ENCODE data around the gene SYCE3.

Gene SYCE3

DNA sequence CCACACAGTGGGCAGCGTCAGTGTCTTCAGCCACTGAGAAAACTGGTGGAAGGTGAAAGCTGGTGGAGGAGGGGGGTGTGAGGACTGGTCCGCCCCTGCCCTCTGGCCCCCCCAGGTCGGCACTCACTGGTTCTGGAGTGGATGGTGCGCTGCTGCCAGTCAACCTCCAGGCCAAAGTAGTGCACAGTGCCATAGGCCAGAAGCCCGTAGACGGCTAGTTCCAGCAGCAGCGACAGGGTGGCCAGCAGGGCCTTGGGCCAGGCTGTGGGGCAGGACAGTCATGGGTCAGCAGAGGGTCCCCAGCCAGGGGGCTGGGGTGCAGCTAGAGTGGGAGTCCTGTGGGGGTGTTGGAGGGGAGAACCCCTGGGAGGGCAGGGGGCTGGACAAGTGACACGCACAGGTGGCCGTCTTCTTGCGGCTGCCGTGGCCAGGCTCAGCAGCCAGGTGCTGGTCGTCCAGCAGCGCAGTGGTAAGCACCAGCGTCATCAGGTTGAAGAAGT is 57.4 kb downstream of the SYCE3 start:
- Histone ChIP-seq H3K4me2 (ENCODE audit: low read depth, low read length, poor library complexity, severe bottlenecking) (no peak overlapping the region), H3K9me3 (ENCODE audit: insufficient read depth, low read depth, low read length) (no peaks in the 10 kb centered on the region)
- no peak for TF ChIP-seq EZH2phosphoT487 (IDR thresholded peaks at IDR 0.05; ENCODE audit: borderline replicate concordance)
- TF ChIP-seq, protein P1, sequence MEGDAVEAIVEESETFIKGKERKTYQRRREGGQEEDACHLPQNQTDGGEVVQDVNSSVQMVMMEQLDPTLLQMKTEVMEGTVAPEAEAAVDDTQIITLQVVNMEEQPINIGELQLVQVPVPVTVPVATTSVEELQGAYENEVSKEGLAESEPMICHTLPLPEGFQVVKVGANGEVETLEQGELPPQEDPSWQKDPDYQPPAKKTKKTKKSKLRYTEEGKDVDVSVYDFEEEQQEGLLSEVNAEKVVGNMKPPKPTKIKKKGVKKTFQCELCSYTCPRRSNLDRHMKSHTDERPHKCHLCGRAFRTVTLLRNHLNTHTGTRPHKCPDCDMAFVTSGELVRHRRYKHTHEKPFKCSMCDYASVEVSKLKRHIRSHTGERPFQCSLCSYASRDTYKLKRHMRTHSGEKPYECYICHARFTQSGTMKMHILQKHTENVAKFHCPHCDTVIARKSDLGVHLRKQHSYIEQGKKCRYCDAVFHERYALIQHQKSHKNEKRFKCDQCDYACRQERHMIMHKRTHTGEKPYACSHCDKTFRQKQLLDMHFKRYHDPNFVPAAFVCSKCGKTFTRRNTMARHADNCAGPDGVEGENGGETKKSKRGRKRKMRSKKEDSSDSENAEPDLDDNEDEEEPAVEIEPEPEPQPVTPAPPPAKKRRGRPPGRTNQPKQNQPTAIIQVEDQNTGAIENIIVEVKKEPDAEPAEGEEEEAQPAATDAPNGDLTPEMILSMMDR (conservative IDR thresholded peaks at IDR 0.05; ENCODE audit: low read length), result no peak

DNA sequence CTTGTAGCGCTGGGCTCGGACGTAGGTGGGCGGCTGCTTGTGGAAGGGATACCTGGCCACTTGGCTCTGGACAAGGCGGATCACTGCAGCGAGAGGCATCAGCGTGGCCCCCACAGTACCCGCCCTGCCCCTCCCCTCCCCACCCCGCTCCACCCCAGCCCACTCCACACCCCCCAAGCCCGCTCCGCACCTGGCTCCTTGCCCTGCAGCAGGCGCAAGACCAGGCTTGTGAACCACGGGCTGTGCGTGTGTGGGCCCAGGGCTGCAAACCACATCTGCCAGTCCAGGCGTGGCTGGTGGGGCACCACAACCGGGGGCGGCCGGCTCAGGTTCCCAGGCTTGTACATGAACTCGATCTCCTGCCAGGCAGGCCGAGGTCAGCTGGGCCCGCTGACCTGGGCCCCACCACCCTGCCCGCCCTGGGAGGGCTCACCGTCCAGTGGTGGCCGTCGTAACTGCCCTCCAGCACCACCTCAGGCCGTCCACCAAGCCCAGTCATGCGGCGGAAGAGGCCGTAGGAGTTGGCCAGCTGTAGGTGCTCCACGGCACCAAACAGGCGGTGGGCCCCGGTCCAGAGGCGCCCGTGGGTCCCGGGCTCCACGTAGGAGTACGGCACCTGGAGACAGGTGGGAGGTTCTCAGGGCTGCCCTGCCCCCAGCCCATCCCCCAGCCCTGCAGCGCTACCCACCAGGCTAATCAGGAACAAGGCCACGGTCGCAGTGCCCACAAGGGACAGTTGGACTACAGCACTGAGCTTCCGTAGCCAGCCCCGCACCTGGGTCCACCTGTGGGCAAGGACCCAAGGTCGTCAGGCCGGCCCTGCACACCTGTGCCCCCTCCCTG is 58.1 kb downstream of the SYCE3 start:
- no peaks in the 10 kb centered on the region for H3K27me3 ChIP-seq (ENCODE audit: insufficient read depth, low read length, poor library complexity, severe bottlenecking)
- H3F3A ChIP-seq (ENCODE audit: low read depth), result no peaks in the 10 kb centered on the region
- no peak overlapping the region for H3K4me3 ChIP-seq (ENCODE audit: low read length, poor library complexity, severe bottlenecking)
- H3K36me3 ChIP-seq (ENCODE audit: insufficient read depth, low read length), result no peaks in the 10 kb centered on the region
- H3K9me3 ChIP-seq (ENCODE audit: insufficient read depth, low read depth, low read length), result no peaks in the 10 kb centered on the region
- H3K9me2 ChIP-seq (replicated peaks; ENCODE audit: low read depth, low read length), result no peaks in the 10 kb centered on the region
- peaks cover 11% of the 10 kb centered on the region for H3K4me1 ChIP-seq (ENCODE audit: insufficient read depth, low read length, poor library complexity, severe bottlenecking)
- no peak overlapping the region for H3K9ac ChIP-seq (ENCODE audit: low read depth, low read length, poor library complexity, severe bottlenecking)
- H2AFZ ChIP-seq (ENCODE audit: low read length), result no peak overlapping the region
- no peak overlapping the region for H3K4me2 ChIP-seq (ENCODE audit: low read depth, low read length, poor library complexity, severe bottlenecking)
- TF ChIP-seq EZH2phosphoT487 (IDR thresholded peaks at IDR 0.05; ENCODE audit: borderline replicate concordance), result no peak
- TF ChIP-seq, protein P1 (conservative IDR thresholded peaks at IDR 0.05; ENCODE audit: low read length), result no peak
- H4K20me1 ChIP-seq (ENCODE audit: insufficient read depth, low read length, poor library complexity, severe bottlenecking), result peaks cover 8% of the 10 kb centered on the region
- peaks cover 38% of the 10 kb centered on the region for H3K79me2 ChIP-seq (ENCODE audit: insufficient read depth, low read length)

More for the DNA sequence above, 57.4 kb downstream of the SYCE3 start:
- peaks cover 10% of the 10 kb centered on the region for H4K20me1 ChIP-seq (ENCODE audit: insufficient read depth, low read length, poor library complexity, severe bottlenecking)
- H3K36me3 ChIP-seq (ENCODE audit: insufficient read depth, low read length), result no peaks in the 10 kb centered on the region
- no peak overlapping the region for H3K4me3 ChIP-seq (ENCODE audit: low read length, poor library complexity, severe bottlenecking)
- peaks cover 46% of the 10 kb centered on the region for H3K79me2 ChIP-seq (ENCODE audit: insufficient read depth, low read length)
- peaks cover 12% of the 10 kb centered on the region for H3K4me1 ChIP-seq (ENCODE audit: insufficient read depth, low read length, poor library complexity, severe bottlenecking)
- no peak overlapping the region for H3K9ac ChIP-seq (ENCODE audit: low read depth, low read length, poor library complexity, severe bottlenecking)
- no peaks in the 10 kb centered on the region for H3K27me3 ChIP-seq (ENCODE audit: insufficient read depth, low read length, poor library complexity, severe bottlenecking)
- H3F3A ChIP-seq (ENCODE audit: low read depth), result no peaks in the 10 kb centered on the region
- no peak overlapping the region for H2AFZ ChIP-seq (ENCODE audit: low read length)
- no peaks in the 10 kb centered on the region for H3K9me2 ChIP-seq (replicated peaks; ENCODE audit: low read depth, low read length)

DNA sequence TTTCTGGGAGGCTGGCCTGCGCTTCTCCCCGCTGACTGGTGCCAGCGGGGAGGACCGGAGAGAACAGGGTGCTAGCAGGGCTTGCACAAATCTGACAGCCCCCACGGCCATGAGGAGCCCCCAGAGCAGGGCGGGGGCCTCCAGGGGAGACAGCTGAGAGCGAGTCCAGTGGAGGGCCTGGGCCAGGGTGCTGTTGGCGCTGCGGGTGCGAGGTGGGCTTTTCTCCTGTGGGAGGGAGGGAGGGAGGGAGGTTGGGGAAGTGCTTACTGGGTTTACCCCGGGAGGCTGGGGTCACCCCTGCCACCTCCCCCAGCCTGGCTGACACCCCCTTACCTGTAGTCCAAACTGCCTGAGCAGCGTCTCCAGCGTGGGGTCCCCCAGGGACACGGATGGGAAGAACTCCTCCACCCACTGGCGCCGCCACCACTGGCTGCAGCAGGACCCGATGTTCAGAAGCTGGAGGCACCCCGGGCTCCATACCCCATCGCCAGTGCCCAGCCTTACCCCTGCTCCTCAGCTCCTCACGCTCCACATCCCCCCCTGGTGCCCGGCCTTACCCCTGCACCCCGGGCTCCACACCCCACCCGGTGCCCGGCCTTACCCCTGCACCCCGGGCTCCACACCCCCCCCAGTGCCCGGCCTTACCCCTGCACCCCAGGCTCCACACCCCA is 59.1 kb downstream of the SYCE3 start:
- H3F3A ChIP-seq (ENCODE audit: low read depth), result no peaks in the 10 kb centered on the region
- H3K79me2 ChIP-seq (ENCODE audit: insufficient read depth, low read length), result peaks cover 29% of the 10 kb centered on the region

More for the DNA sequence above, 59.1 kb downstream of the SYCE3 start:
- Histone ChIP-seq H3K4me1 (ENCODE audit: insufficient read depth, low read length, poor library complexity, severe bottlenecking) (peaks cover 1% of the 10 kb centered on the region), H3K9me3 (ENCODE audit: insufficient read depth, low read depth, low read length) (no peaks in the 10 kb centered on the region), H3K9me2 (replicated peaks; ENCODE audit: low read depth, low read length) (no peaks in the 10 kb centered on the region), H3K4me3 (ENCODE audit: low read length, poor library complexity, severe bottlenecking) (no peak overlapping the region), H2AFZ (ENCODE audit: low read length) (no peak overlapping the region), H4K20me1 (ENCODE audit: insufficient read depth, low read length, poor library complexity, severe bottlenecking) (no peaks in the 10 kb centered on the region), H3K27me3 (ENCODE audit: insufficient read depth, low read length, poor library complexity, severe bottlenecking) (no peaks in the 10 kb centered on the region), H3K4me2 (ENCODE audit: low read depth, low read length, poor library complexity, severe bottlenecking) (no peak overlapping the region), H3K36me3 (ENCODE audit: insufficient read depth, low read length) (no peaks in the 10 kb centered on the region), H3K9ac (ENCODE audit: low read depth, low read length, poor library complexity, severe bottlenecking) (no peak overlapping the region)
- TF ChIP-seq EZH2phosphoT487 (IDR thresholded peaks at IDR 0.05; ENCODE audit: borderline replicate concordance), result no peak
- TF ChIP-seq, protein P1 (conservative IDR thresholded peaks at IDR 0.05; ENCODE audit: low read length), result peak; percentile 12; the same call in 1 of the 2 replicates

All from Loucy (cell line).